HepG2 (cell line): ENCODE data around the gene TMEM100. TPM values are rescaled to one million over a fixed set of nuclear protein-coding genes. Genes with fewer than 3 reads are reported as not detected.
A peak's percentile ranks its signal among the peaks of the same experiment; 100 is the strongest.

Experiments used
- FOXO1 ChIP-seq: sonication (generic); formaldehyde crosslinking; IDR thresholded peaks from 2 replicates; pipeline ENCODE4 v1.4.0; 2020; ENCODE audit warnings: missing genetic modification reagents
- HNF4A ChIP-seq: sonication (generic); formaldehyde crosslinking; IDR thresholded peaks from 2 replicates; pipeline ENCODE4 v1.4.0; 2020; ENCODE audit warnings: missing genetic modification reagents
- KMT2B ChIP-seq: IDR thresholded peaks from 2 replicates; pipeline ENCODE4 v1.6.1; 2016; ENCODE audit warnings: missing genetic modification reagents, missing compliant biosample characterization
- MEIS1 ChIP-seq: sonication (generic); formaldehyde crosslinking; IDR thresholded peaks from 2 replicates; pipeline ENCODE4 v1.9.0; 2021; ENCODE audit warnings: mild to moderate bottlenecking, missing genetic modification reagents, moderate library complexity, borderline replicate concordance
- MYNN ChIP-seq: sonication (generic); formaldehyde crosslinking; IDR thresholded peaks from 2 replicates; pipeline ENCODE4 v1.4.0; 2020; ENCODE audit warnings: mild to moderate bottlenecking, low read depth, missing genetic modification reagents
- NCOA5 ChIP-seq: sonication (generic); formaldehyde crosslinking; IDR thresholded peaks from 2 replicates; pipeline ENCODE4 v1.4.0; 2020; ENCODE audit warnings: missing genetic modification reagents
- NKX3-1 ChIP-seq: sonication (generic); formaldehyde crosslinking; IDR thresholded peaks from 2 replicates; pipeline ENCODE4 v1.5.0; 2020; ENCODE audit warnings: missing genetic modification reagents
- POLR2A ChIP-seq, 2 experiments: IDR thresholded peaks; 2 replicates each; pipeline ENCODE4 v1.6.1; 2011; ENCODE audit warnings: low read depth in 2 of 2, low read length in 2 of 2, mild to moderate bottlenecking in 1 of 2, moderate library complexity in 1 of 2; ENCODE audit not compliant: insufficient read depth in 1 of 2
- PRPF4 ChIP-seq: fragments of 200-400 bp; formaldehyde crosslinking; IDR thresholded peaks from 2 replicates; pipeline ENCODE4 v1.6.1; 2016; ENCODE audit warnings: low read length, low read depth; ENCODE audit not compliant: poor library complexity, severe bottlenecking
- RCOR2 ChIP-seq: IDR thresholded peaks from 2 replicates; pipeline ENCODE4 v1.6.1; 2016; ENCODE audit warnings: missing biosample characterization, missing genetic modification reagents
- RELA ChIP-seq: sonication (generic); formaldehyde crosslinking; IDR thresholded peaks from 2 replicates; pipeline ENCODE4 v1.4.0; 2020; ENCODE audit warnings: missing genetic modification reagents
- SMAD1 ChIP-seq: sonication (generic); formaldehyde crosslinking; IDR thresholded peaks from 2 replicates; pipeline ENCODE4 v1.4.0; 2020; ENCODE audit warnings: missing genetic modification reagents, low read depth, mild to moderate bottlenecking, borderline replicate concordance
- SRSF4 ChIP-seq: fragments of 200-400 bp; formaldehyde crosslinking; IDR thresholded peaks from one replicate; pipeline ENCODE4 v1.6.1; 2018; ENCODE audit warnings: mild to moderate bottlenecking, low read depth, low read length, moderate library complexity; ENCODE audit not compliant: poor library complexity, severe bottlenecking
- USF2 ChIP-seq, 2 experiments: sonication (generic) in 1 of 2; formaldehyde crosslinking in 1 of 2; IDR thresholded peaks; 2 replicates each; pipeline versions ENCODE4 v1.5.1 to v1.6.1; 2011 to 2020; ENCODE audit warnings: borderline replicate concordance in 1 of 2, low read depth in 1 of 2, low read length in 1 of 2, mild to moderate bottlenecking in 1 of 2, missing genetic modification reagents in 1 of 2, moderate library complexity in 1 of 2
- polyA plus RNA-seq, 8 experiments: library from polyadenylated mRNA; depleted of rRNA in 3 of 8; stranded (reverse) in 7 of 8; unstranded in 1 of 8; fragments of >200 nt; fragmentation: Illumina TruSeq in 4 of 8; extraction: Trizol in 4 of 8; gene quantifications; 2 replicates each; pipeline versions ENCODE4 v1.2.1 to v1.2.3, GENCODE V29; 2011 to 2016; ENCODE audit warnings: low read depth in 4 of 8, missing spikeins in 1 of 8, mixed read lengths in 1 of 8; ENCODE audit not compliant: insufficient read depth in 1 of 8
- total RNA-seq, 5 experiments: library from RNA; depleted of rRNA; stranded (reverse); fragments of >200 nt; fragmentation: Illumina TruSeq; extraction: Trizol; gene quantifications; 2 replicates each; pipeline ENCODE4 v1.2.3, GENCODE V29; 2016; ENCODE audit warnings: low read depth in 1 of 5
- TF ChIP-seq, protein P1 (sequence below): sonication (generic); formaldehyde crosslinking; IDR thresholded peaks from 2 replicates; pipeline ENCODE4 v1.8.1; 2022; ENCODE audit warnings: mild to moderate bottlenecking, missing genetic modification reagents
- TF ChIP-seq, protein P2 (sequence below): IDR thresholded peaks from 2 replicates; pipeline ENCODE4 v1.6.1; 2012; ENCODE audit warnings: low read length, improper control_type of control experiment
- TF ChIP-seq, protein P3 (sequence below): sonication (generic); formaldehyde crosslinking; IDR thresholded peaks from 2 replicates; pipeline ENCODE4 v1.5.0; 2020; ENCODE audit warnings: mild to moderate bottlenecking, missing genetic modification reagents, borderline replicate concordance

TMEM100 gene
- total and polyA plus RNA-seq, 2 of the 13 experiments (the other 11 are each of a cell fraction or from before 2014, with no cell fraction given): not detected

DNA sequence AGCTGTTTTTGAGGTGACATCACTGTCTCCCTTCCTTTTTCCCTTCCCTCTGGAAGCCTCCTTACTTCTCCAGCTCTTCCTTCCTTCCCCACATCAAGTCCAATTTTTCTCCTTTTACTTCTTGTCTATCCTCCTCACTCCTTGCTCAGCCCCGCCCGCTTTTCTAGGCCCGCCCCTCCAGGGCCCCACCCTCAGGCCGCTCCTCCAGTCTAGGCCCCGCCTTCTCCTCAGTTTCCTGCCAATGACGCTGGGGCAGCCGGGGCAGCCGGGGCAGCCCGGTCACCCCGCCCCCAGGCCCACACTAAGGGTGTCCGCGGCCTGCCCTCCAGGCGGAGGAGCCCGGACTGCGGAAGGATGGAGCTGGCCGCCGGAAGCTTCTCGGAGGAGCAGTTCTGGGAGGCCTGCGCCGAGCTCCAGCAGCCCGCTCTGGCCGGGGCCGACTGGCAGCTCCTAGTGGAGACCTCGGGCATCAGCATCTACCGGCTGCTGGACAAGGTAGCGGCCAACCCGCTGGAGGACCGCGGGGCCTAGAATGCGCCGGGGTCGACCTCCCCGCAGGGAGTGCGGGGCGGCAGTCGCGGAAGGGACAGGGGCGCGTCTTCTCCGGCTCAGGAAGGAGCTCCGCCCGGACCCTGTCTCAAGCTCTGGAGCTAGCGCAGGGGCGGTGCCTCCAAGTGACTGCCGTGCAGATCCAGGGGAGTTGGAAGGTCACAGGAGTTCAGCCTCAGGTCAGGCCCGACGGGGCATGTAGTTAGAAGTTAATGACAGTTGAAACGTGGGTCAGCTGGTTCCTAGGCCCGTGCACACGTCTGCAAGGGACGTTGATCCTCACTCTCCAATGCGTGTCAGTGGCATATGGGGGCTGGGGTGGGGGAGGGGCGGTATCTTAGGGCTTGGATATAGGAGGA is 28.3 kb upstream of the TMEM100 start, which contains the start of gene PCTP (continued):
- TF ChIP-seq FOXO1: 0 out of 2 replicates have a peak, but pooled peaks have one; percentile 46
- TF ChIP-seq MYNN (CRISPR knock-in tag): 0 out of 2 replicates have a peak, but pooled peaks have one; percentile 70
- TF ChIP-seq NKX3-1 (CRISPR knock-in tag): 0 out of 2 replicates have a peak, but pooled peaks have one; percentile 47
- TF ChIP-seq, protein P1, sequence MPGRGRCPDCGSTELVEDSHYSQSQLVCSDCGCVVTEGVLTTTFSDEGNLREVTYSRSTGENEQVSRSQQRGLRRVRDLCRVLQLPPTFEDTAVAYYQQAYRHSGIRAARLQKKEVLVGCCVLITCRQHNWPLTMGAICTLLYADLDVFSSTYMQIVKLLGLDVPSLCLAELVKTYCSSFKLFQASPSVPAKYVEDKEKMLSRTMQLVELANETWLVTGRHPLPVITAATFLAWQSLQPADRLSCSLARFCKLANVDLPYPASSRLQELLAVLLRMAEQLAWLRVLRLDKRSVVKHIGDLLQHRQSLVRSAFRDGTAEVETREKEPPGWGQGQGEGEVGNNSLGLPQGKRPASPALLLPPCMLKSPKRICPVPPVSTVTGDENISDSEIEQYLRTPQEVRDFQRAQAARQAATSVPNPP (CRISPR knock-in tag): peak; percentile 65; the same call in 1 of the 2 replicates
- peak; percentile 59; the same call in 1 of the 2 replicates for TF ChIP-seq RCOR2 (CRISPR knock-in tag)
- TF ChIP-seq PRPF4: peak; percentile 19
- TF ChIP-seq RELA: no peak
- TF ChIP-seq SRSF4: no peak
- peak; percentile 92 for TF ChIP-seq KMT2B (CRISPR knock-in tag)
- TF ChIP-seq SMAD1: peak; percentile 82
- no peak for TF ChIP-seq USF2 (IDR thresholded peaks at IDR 0.05; ENCODE audit: low read depth, low read length)
- TF ChIP-seq USF2 (CRISPR knock-in tag; IDR thresholded peaks at IDR 0.05; ENCODE audit: borderline replicate concordance): no peak
- TF ChIP-seq, protein P2, sequence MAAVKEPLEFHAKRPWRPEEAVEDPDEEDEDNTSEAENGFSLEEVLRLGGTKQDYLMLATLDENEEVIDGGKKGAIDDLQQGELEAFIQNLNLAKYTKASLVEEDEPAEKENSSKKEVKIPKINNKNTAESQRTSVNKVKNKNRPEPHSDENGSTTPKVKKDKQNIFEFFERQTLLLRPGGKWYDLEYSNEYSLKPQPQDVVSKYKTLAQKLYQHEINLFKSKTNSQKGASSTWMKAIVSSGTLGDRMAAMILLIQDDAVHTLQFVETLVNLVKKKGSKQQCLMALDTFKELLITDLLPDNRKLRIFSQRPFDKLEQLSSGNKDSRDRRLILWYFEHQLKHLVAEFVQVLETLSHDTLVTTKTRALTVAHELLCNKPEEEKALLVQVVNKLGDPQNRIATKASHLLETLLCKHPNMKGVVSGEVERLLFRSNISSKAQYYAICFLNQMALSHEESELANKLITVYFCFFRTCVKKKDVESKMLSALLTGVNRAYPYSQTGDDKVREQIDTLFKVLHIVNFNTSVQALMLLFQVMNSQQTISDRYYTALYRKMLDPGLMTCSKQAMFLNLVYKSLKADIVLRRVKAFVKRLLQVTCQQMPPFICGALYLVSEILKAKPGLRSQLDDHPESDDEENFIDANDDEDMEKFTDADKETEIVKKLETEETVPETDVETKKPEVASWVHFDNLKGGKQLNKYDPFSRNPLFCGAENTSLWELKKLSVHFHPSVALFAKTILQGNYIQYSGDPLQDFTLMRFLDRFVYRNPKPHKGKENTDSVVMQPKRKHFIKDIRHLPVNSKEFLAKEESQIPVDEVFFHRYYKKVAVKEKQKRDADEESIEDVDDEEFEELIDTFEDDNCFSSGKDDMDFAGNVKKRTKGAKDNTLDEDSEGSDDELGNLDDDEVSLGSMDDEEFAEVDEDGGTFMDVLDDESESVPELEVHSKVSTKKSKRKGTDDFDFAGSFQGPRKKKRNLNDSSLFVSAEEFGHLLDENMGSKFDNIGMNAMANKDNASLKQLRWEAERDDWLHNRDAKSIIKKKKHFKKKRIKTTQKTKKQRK: no peak
- TF ChIP-seq MEIS1 (CRISPR knock-in tag): peak; percentile 63; the same call in 1 of the 2 replicates
- TF ChIP-seq HNF4A (CRISPR knock-in tag): peak; percentile 49
- TF ChIP-seq, protein P3, sequence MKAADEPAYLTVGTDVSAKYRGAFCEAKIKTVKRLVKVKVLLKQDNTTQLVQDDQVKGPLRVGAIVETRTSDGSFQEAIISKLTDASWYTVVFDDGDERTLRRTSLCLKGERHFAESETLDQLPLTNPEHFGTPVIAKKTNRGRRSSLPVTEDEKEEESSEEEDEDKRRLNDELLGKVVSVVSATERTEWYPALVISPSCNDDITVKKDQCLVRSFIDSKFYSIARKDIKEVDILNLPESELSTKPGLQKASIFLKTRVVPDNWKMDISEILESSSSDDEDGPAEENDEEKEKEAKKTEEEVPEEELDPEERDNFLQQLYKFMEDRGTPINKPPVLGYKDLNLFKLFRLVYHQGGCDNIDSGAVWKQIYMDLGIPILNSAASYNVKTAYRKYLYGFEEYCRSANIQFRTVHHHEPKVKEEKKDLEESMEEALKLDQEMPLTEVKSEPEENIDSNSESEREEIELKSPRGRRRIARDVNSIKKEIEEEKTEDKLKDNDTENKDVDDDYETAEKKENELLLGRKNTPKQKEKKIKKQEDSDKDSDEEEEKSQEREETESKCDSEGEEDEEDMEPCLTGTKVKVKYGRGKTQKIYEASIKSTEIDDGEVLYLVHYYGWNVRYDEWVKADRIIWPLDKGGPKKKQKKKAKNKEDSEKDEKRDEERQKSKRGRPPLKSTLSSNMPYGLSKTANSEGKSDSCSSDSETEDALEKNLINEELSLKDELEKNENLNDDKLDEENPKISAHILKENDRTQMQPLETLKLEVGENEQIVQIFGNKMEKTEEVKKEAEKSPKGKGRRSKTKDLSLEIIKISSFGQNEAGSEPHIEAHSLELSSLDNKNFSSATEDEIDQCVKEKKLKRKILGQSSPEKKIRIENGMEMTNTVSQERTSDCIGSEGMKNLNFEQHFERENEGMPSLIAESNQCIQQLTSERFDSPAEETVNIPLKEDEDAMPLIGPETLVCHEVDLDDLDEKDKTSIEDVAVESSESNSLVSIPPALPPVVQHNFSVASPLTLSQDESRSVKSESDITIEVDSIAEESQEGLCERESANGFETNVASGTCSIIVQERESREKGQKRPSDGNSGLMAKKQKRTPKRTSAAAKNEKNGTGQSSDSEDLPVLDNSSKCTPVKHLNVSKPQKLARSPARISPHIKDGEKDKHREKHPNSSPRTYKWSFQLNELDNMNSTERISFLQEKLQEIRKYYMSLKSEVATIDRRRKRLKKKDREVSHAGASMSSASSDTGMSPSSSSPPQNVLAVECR (CRISPR knock-in tag): peak; percentile 85
- peak; percentile 74 to 80 for TF ChIP-seq POLR2A (IDR thresholded peaks at IDR 0.05; ENCODE audit: insufficient read depth in 1 of 2, low read depth in 2 of 2, low read length in 2 of 2)
- no peak for TF ChIP-seq NCOA5
